ENCODE measurements around the gene TNNC1. TPM values are rescaled to one million over a fixed set of nuclear protein-coding genes. Genes with fewer than 3 reads are reported as not detected.

The TNNC1 gene
- total and polyA plus RNA-seq, 4 donors: 0.21 to 0.75 (median 0.35) TPM

DNA sequence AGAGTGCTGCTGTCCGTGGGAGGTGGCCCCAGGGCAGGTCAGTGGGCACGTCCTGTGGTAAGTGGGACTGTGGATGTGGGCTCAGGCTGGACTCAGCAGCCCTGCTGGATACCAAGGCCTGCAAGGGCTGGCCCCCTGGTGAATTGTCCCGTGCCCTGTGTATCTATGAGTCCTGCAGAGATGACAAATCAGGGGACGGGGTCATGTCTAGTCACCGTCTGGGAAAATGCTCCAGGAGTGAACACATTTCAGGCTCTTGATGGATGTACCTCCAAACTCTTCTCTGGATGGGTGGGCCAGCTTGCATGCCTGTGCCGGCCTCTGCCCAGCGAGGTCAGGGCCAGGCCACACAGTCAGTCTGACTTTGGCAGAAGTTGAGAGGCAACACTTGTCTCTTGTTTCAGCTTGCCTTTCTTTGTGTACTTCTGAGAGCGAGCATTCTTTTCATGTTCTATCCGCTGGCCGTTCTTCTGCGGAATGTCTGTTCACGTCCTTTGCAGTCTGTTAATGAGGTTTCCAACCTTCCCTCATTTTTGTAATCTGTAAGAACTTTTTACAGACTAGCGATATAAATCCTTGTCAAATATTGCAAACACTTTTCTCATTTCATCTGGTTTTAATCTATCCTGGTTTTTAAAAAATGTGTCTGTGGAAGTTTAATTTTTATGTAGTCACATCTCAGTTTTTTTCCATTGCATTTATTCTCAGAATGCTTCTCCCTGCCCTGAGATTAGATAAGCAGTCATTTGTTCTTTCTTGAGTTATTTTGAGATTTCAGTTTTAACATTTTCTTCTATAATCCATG is 29.9 kb upstream of the TNNC1 start:
- Histone ChIP-seq H3K4me1 (ENCODE audit: control insufficient read depth in 4 of 4, insufficient read depth in 4 of 4, low read length in 3 of 4) (peaks cover 0 to 10% (median 4%) of the 10 kb centered on the region in 4 donors), H3K9ac (ENCODE audit: low read depth in 1 of 2, low read length in 2 of 2) (no peak overlapping the region), H3K9me3 (ENCODE audit: control insufficient read depth in 4 of 4, low read length in 3 of 4) (no peaks in the 10 kb centered on the region), H3K36me3 (ENCODE audit: control insufficient read depth in 4 of 4, insufficient read depth in 3 of 4, low read depth in 1 of 4, low read length in 3 of 4) (peaks cover 14 to 60% (median 31%) of the 10 kb centered on the region in 4 donors), H3K4me3 (ENCODE audit: low read depth in 1 of 3, low read length in 3 of 3) (no peak overlapping the region), H3K27me3 (ENCODE audit: control insufficient read depth in 4 of 4, insufficient read depth in 4 of 4, low read length in 3 of 4) (no peaks in the 10 kb centered on the region), H3K27ac (ENCODE audit: low read depth in 1 of 2, low read length in 2 of 2) (no peak overlapping the region)
- no peak for DNase-seq (ENCODE audit: low spot score)
- TF ChIP-seq FOXA1 (IDR thresholded peaks at IDR 0.05) (no peak), NR2F2 (IDR thresholded peaks at IDR 0.05) (peak; percentile 49)
- WGBS: 83% methylated on average over 13 of the region's 13 CpGs

DNA sequence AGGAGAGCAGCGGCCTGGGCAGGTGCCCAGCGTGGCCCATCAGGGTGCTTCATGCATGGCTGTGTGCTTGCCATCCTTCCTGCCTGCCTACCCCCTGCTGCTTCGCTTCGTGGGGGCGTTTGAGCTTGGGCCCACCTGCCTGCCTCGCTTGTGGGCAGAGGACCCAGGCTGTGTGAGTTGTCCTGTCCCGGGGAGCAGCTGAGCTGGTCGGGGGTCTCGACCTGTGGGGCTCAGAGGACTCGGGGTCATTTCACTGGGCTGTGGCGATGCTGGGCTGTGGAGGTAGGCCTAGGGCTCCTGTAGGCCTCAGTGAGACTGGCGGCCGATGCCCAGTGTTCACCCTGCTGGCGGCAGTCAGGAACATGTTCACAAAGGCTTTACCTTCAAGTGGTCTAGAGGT is 29.2 kb upstream of the TNNC1 start:
- WGBS: 89% methylated on average over 14 of the region's 14 CpGs
- DNase-seq (ENCODE audit: low spot score): no peak
- Histone ChIP-seq H3K4me3 (ENCODE audit: low read depth in 1 of 3, low read length in 3 of 3) (no peak overlapping the region), H3K27me3 (ENCODE audit: control insufficient read depth in 4 of 4, insufficient read depth in 4 of 4, low read length in 3 of 4) (no peaks in the 10 kb centered on the region), H3K27ac (ENCODE audit: low read depth in 1 of 2, low read length in 2 of 2) (no peak overlapping the region), H3K9me3 (ENCODE audit: control insufficient read depth in 4 of 4, low read length in 3 of 4) (no peaks in the 10 kb centered on the region), H3K36me3 (ENCODE audit: control insufficient read depth in 4 of 4, insufficient read depth in 3 of 4, low read depth in 1 of 4, low read length in 3 of 4) (peaks cover 21 to 62% (median 31%) of the 10 kb centered on the region in 4 donors), H3K9ac (ENCODE audit: low read depth in 1 of 2, low read length in 2 of 2) (no peak overlapping the region), H3K4me1 (ENCODE audit: control insufficient read depth in 4 of 4, insufficient read depth in 4 of 4, low read length in 3 of 4) (peaks cover 0 to 10% (median 4%) of the 10 kb centered on the region in 4 donors)
- TF ChIP-seq, protein P1, sequence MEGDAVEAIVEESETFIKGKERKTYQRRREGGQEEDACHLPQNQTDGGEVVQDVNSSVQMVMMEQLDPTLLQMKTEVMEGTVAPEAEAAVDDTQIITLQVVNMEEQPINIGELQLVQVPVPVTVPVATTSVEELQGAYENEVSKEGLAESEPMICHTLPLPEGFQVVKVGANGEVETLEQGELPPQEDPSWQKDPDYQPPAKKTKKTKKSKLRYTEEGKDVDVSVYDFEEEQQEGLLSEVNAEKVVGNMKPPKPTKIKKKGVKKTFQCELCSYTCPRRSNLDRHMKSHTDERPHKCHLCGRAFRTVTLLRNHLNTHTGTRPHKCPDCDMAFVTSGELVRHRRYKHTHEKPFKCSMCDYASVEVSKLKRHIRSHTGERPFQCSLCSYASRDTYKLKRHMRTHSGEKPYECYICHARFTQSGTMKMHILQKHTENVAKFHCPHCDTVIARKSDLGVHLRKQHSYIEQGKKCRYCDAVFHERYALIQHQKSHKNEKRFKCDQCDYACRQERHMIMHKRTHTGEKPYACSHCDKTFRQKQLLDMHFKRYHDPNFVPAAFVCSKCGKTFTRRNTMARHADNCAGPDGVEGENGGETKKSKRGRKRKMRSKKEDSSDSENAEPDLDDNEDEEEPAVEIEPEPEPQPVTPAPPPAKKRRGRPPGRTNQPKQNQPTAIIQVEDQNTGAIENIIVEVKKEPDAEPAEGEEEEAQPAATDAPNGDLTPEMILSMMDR (IDR thresholded peaks at IDR 0.05; ENCODE audit: low read depth, low read length, missing input control): no peak
- TF ChIP-seq YY1 (IDR thresholded peaks at IDR 0.05) (no peak), TAF1 (conservative IDR thresholded peaks at IDR 0.05) (no peak), FOXA1 (IDR thresholded peaks at IDR 0.05) (no peak), SP1 (IDR thresholded peaks at IDR 0.05) (no peak), HNF4G (IDR thresholded peaks at IDR 0.05) (no peak), EGR1 (IDR thresholded peaks at IDR 0.05; ENCODE audit: low read depth in 2 of 2) (no peak), RXRA (IDR thresholded peaks at IDR 0.05) (no peak), GABPA (IDR thresholded peaks at IDR 0.05 in 1 of 2, conservative IDR thresholded peaks at IDR 0.05 in 1 of 2) (no peak), NR2F2 (IDR thresholded peaks at IDR 0.05) (no peak), JUND (IDR thresholded peaks at IDR 0.05) (no peak), RAD21 (IDR thresholded peaks at IDR 0.05) (no peak), FOXA2 (IDR thresholded peaks at IDR 0.05) (no peak), HNF4A (conservative IDR thresholded peaks at IDR 0.05) (no peak)
- TF ChIP-seq, protein P2, sequence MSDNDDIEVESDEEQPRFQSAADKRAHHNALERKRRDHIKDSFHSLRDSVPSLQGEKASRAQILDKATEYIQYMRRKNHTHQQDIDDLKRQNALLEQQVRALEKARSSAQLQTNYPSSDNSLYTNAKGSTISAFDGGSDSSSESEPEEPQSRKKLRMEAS (IDR thresholded peaks at IDR 0.05): no peak
- TF ChIP-seq, protein P3, sequence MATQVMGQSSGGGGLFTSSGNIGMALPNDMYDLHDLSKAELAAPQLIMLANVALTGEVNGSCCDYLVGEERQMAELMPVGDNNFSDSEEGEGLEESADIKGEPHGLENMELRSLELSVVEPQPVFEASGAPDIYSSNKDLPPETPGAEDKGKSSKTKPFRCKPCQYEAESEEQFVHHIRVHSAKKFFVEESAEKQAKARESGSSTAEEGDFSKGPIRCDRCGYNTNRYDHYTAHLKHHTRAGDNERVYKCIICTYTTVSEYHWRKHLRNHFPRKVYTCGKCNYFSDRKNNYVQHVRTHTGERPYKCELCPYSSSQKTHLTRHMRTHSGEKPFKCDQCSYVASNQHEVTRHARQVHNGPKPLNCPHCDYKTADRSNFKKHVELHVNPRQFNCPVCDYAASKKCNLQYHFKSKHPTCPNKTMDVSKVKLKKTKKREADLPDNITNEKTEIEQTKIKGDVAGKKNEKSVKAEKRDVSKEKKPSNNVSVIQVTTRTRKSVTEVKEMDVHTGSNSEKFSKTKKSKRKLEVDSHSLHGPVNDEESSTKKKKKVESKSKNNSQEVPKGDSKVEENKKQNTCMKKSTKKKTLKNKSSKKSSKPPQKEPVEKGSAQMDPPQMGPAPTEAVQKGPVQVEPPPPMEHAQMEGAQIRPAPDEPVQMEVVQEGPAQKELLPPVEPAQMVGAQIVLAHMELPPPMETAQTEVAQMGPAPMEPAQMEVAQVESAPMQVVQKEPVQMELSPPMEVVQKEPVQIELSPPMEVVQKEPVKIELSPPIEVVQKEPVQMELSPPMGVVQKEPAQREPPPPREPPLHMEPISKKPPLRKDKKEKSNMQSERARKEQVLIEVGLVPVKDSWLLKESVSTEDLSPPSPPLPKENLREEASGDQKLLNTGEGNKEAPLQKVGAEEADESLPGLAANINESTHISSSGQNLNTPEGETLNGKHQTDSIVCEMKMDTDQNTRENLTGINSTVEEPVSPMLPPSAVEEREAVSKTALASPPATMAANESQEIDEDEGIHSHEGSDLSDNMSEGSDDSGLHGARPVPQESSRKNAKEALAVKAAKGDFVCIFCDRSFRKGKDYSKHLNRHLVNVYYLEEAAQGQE (IDR thresholded peaks at IDR 0.05): no peak
- TF ChIP-seq, protein P4, sequence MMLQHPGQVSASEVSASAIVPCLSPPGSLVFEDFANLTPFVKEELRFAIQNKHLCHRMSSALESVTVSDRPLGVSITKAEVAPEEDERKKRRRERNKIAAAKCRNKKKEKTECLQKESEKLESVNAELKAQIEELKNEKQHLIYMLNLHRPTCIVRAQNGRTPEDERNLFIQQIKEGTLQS (IDR thresholded peaks at IDR 0.05): no peak

Measured in liver (tissue), 9 donors.